ENCODE measurements around the gene UBAC2.
"Not testable (repeated sequence)": the region's sequence is repeated elsewhere in the genome, so short reads cannot be mapped to it uniquely, and the experiment has no call there.

Gene UBAC2

GRCh38 chr13:99185606-99186005, 15.0 kb upstream of the UBAC2 start:
- no peak for DNase-seq (ENCODE audit: low spot score)

GRCh38 chr13:99190147-99190985, 10.3 kb upstream of the UBAC2 start:
- DNase-seq (ENCODE audit: low spot score), result no peak

- no peak for DNase-seq (ENCODE audit: low spot score)
These were observed 9.2 kb upstream of the UBAC2 start for GRCh38 chr13:99191336-99191899.

- DNase-seq (ENCODE audit: low spot score), result no peak
These were observed 8.7 kb upstream of the UBAC2 start for GRCh38 chr13:99191900-99192399.

GRCh38 chr13:99192480-99192879, 8.2 kb upstream of the UBAC2 start:
- DNase-seq (ENCODE audit: low spot score), result no peak

- no peak for DNase-seq (ENCODE audit: low spot score)
These were observed 7.5 kb upstream of the UBAC2 start for GRCh38 chr13:99193152-99193551.

- DNase-seq (ENCODE audit: low spot score), result no peak
These were observed 4.1 kb upstream of the UBAC2 start for GRCh38 chr13:99196466-99197116.

- no peak for DNase-seq (ENCODE audit: low spot score)
These were observed 3.5 kb upstream of the UBAC2 start for GRCh38 chr13:99197117-99197651.

- DNase-seq (ENCODE audit: low spot score), result no peak
These were observed 868 bp upstream of the UBAC2 start for GRCh38 chr13:99199541-99200431.

GRCh38 chr13:99203601-99204579, 3.2 kb downstream of the UBAC2 start:
- no peak for DNase-seq (ENCODE audit: low spot score)

GRCh38 chr13:99205621-99206220, 5.1 kb downstream of the UBAC2 start:
- DNase-seq (ENCODE audit: low spot score), result no peak

GRCh38 chr13:99206226-99206625, 5.6 kb downstream of the UBAC2 start:
- DNase-seq (ENCODE audit: low spot score), result no peak

GRCh38 chr13:99206873-99207272, 6.2 kb downstream of the UBAC2 start:
- DNase-seq (ENCODE audit: low spot score), result no peak

- no peak for DNase-seq (ENCODE audit: low spot score)
These were observed 6.9 kb downstream of the UBAC2 start for GRCh38 chr13:99207511-99207910.

GRCh38 chr13:99208185-99208584, 7.5 kb downstream of the UBAC2 start:
- DNase-seq (ENCODE audit: low spot score), result no peak

GRCh38 chr13:99208845-99209527, 8.3 kb downstream of the UBAC2 start:
- no peak for DNase-seq (ENCODE audit: low spot score)

GRCh38 chr13:99210627-99211026, 10.0 kb downstream of the UBAC2 start:
- DNase-seq (ENCODE audit: low spot score), result not testable (repeated sequence)

- DNase-seq (ENCODE audit: low spot score), result no peak
These were observed 10.9 kb downstream of the UBAC2 start for GRCh38 chr13:99211421-99212035.

- no peak for DNase-seq (ENCODE audit: low spot score)
These were observed 13.6 kb downstream of the UBAC2 start for GRCh38 chr13:99214232-99214631.
